Duodenal mucosa (tissue), 2 donors: Measurements from ENCODE around the gene JPT2.

Experiments
- H3K27ac ChIP-seq: one replicate; pipeline ENCODE4 v1.7.0; 2013; ENCODE audit warnings: low read depth, low read length
- H3K27me3 ChIP-seq, 2 donors: one replicate each; pipeline ENCODE4 v1.7.0; 2013; ENCODE audit warnings: low read length in 2 of 2, control low read depth in 1 of 2; ENCODE audit not compliant: insufficient read depth in 2 of 2, control insufficient read depth in 1 of 2
- H3K36me3 ChIP-seq, 2 donors: one replicate each; pipeline ENCODE4 v1.7.0; 2013; ENCODE audit warnings: low read length in 2 of 2, control low read depth in 1 of 2; ENCODE audit not compliant: insufficient read depth in 2 of 2, control insufficient read depth in 1 of 2
- H3K4me1 ChIP-seq, 2 donors: one replicate each; pipeline ENCODE4 v1.7.0; 2013; ENCODE audit warnings: low read length in 2 of 2, control low read depth in 1 of 2; ENCODE audit not compliant: insufficient read depth in 2 of 2, control insufficient read depth in 1 of 2
- H3K4me3 ChIP-seq, 2 donors: one replicate each; pipeline ENCODE4 v1.7.0; 2013; ENCODE audit warnings: low read length in 2 of 2, low read depth in 1 of 2
- H3K9ac ChIP-seq, 2 donors: one replicate each; pipeline ENCODE4 v1.7.0; 2013; ENCODE audit warnings: low read length in 2 of 2, low read depth in 1 of 2
- H3K9me3 ChIP-seq, 2 donors: one replicate each; pipeline ENCODE4 v1.7.0; 2013; ENCODE audit warnings: low read length in 2 of 2, control low read depth in 1 of 2; ENCODE audit not compliant: control insufficient read depth in 1 of 2

JPT2 gene

DNA sequence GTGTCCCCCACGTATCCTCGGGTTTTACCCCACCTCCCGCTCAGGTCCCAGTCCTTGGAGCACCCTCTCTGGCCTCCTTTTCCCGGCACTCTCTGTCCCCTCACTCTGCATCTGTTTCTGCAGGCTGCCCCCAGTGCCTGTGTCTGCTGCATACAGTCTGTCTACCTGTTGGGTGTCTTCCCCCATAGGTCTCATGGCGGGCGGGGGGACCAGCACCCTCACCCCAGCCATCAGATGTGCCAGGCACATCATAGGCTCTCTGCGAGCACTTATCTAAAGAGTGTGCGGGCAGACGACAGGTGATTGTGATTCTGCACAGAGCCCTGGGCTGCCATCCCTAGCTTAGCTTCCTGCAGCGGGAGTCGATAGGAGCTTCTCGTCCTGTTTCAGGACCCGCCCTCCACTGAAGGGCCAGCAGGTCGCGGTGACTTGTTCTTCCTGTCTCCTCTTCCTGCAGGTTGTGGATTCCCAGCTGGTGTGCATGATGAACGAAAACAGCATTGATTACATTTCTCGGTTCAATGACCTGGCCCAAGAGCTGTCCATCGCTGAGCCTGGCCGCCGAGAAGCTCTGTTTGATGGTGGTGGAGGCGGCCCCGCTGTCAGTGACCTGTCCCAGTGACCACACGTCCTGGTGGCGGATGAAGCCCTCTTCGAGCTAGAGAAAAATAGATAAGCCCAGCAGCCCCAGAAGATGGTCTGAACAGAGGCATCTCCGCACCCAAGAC lies 4.5 kb upstream of the JPT2 start:
- no peaks in the 10 kb centered on the region for H3K27me3 ChIP-seq
- H3K9me3 ChIP-seq: no peaks in the 10 kb centered on the region
- H3K27ac ChIP-seq: no peak overlapping the region
- no peak overlapping the region for H3K4me3 ChIP-seq
- H3K36me3 ChIP-seq: peaks cover 42 to 72% of the 10 kb centered on the region in 2 donors
- peaks cover 0 to under 1% of the 10 kb centered on the region in 2 donors for H3K4me1 ChIP-seq
- H3K9ac ChIP-seq: no peak overlapping the region

DNA sequence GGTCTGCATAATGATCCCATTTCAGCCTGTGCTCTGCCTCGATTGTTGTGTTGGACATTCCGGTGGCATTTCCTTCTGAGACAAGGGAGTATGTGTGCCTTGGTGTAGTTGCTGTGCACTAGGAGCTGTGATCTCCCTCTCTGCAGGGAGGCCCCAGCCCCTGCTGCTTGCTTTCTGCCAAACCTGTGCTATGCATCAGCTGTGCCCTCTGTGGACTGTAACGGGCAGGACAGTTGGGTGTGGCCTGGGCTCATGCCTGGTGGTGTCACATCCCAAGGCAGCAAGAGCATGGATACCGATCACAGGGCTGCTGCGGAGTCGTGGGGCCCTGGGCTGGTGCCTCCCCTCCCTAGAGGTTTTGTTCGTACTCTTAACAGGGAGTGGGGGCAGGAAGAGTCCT lies 3.8 kb upstream of the JPT2 start:
- no peaks in the 10 kb centered on the region for H3K27me3 ChIP-seq
- H3K4me1 ChIP-seq: peaks cover 0 to 8% of the 10 kb centered on the region in 2 donors
- no peak overlapping the region for H3K4me3 ChIP-seq
- no peak overlapping the region for H3K9ac ChIP-seq
- no peaks in the 10 kb centered on the region for H3K9me3 ChIP-seq
- H3K36me3 ChIP-seq: peaks cover 37 to 65% of the 10 kb centered on the region in 2 donors
- no peak overlapping the region for H3K27ac ChIP-seq

DNA sequence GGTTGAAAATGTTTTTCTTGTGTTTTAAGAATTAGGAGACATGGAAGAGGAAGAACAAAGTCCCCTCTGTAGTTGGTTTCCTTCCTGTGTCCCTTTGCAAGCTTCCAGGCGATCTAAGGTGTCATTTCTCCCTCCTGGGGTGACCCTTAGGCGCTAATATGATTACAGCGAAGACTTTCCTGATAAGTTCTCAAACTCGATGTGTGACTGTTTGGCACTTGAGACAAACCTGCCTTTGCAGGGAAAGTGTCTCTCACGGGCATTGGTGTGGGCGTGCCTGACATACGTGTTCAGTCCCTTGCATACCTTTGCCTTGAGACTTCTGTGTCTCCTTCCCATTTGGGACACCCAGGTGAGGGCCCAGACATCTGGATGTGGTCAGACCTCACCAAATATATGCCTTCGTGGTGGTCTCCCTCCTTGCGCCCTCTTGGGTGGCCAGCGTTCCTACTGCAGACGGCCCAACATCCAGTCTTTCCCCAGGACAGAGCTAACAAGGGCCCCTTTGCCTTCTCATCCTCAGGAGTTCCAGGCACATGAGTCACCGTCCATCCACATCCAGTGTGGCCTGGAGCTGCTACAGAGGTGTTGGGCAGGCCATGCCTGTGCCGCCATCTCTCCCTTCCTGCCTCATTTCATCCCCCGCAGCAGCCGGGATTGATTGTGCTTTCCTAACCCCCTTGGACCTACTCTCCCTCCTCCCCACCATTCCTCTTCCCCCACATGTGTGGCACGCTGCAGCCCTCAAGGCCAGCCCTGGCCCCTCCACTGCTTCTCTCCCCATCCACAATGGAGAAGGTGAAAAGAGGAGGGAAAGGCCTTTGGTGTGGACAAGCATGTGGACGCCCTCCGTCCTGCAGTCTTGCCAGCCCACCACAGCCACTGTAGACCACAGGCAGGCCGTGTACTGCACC lies 3.1 kb upstream of the JPT2 start:
- Histone ChIP-seq H3K9me3 (no peaks in the 10 kb centered on the region), H3K9ac (no peak overlapping the region), H3K4me1 (peaks cover 0 to 11% of the 10 kb centered on the region in 2 donors), H3K36me3 (peaks cover 33 to 59% of the 10 kb centered on the region in 2 donors), H3K27ac (no peak overlapping the region), H3K27me3 (no peaks in the 10 kb centered on the region), H3K4me3 (no peak overlapping the region)

DNA sequence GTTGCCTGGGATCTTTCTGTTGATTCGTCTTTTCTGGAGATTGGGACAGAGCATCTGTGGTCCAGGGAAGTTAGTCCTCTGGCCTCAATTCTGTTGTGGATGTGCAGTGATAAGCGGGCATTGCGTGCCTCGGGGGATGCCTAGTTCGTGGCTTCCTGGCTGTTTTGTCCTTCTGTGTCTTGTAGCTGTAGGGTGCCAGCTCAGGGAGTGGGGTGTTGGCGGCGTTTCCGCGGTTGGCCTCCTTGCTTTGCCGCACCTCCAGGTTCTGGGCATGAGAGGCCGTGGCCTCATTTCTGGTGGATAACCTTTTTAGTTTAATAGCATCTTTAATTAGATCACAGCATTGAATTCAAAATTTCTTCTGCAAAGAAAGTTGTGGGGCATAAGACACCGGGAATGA lies 1.4 kb upstream of the JPT2 start:
- H3K4me1 ChIP-seq: peaks cover 0 to 11% of the 10 kb centered on the region in 2 donors
- H3K4me3 ChIP-seq: no peak overlapping the region
- H3K27ac ChIP-seq: no peak overlapping the region
- H3K36me3 ChIP-seq: peaks cover 21 to 45% of the 10 kb centered on the region in 2 donors
- no peaks in the 10 kb centered on the region for H3K9me3 ChIP-seq
- H3K27me3 ChIP-seq: no peaks in the 10 kb centered on the region
- no peak overlapping the region for H3K9ac ChIP-seq

DNA sequence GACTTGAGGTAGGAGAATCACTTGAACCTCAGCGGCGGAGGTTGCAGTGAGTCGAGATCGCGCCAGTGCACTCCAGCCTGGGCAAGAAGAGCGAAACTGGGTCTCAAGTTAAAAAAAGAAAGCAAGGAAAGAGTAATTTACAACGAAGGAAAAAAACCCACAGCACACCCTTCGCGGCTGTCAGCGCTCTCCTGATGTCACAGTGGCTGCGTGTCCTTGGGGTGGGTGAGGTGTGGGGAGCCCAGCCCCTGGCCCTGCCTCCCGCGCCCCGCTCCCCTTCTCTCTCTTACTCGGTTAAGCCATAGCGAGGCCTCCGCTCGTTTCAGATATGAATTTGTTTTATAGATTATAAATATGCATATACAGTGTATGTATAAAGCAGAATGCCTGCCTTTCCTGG lies 740 bp upstream of the JPT2 start:
- H3K27ac ChIP-seq: no peak overlapping the region
- H3K4me3 ChIP-seq: peak overlapping the region; percentile 42 to 59
- peaks cover 0 to 11% of the 10 kb centered on the region in 2 donors for H3K4me1 ChIP-seq
- peaks cover 19 to 39% of the 10 kb centered on the region in 2 donors for H3K36me3 ChIP-seq
- no peak overlapping the region for H3K9ac ChIP-seq
- no peaks in the 10 kb centered on the region for H3K9me3 ChIP-seq
- no peaks in the 10 kb centered on the region for H3K27me3 ChIP-seq

DNA sequence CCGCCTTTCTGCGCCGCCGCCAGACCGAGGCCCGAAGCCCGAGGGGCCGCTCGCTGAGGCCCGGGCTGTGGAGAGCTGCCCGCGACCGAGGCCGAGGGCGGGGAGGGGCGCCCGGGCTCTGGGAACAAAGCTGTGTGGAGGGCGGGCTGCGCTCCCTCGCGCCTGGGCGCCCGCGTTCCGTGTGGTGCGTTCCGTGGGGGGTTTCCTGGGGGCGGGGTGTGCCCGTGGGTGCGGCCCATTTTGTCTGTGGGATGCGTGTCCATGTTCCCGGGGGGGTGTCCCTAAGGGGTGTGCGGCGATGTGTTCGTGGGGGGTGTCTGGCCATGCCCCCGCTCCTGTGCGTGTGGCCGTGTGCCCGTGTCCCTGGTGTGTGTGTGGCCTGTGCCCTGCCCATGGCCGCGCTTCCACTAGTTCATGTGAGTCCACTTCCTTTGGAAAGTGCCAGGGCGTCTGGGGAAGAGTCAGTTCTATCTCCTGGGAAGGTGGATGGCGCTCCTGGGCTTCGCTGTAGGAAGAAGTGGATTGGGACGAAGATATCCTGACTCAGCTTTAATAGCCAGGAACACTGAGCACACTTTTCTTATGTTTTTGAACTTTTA lies 520 bp downstream of the JPT2 start:
- Histone ChIP-seq H3K27me3 (no peaks in the 10 kb centered on the region), H3K4me3 (peak overlapping the region; percentile 82 to 88), H3K9me3 (no peaks in the 10 kb centered on the region), H3K27ac (no peak overlapping the region), H3K4me1 (peaks cover 0 to 11% of the 10 kb centered on the region in 2 donors), H3K9ac (peak overlapping the region; percentile 62 to 84), H3K36me3 (peaks cover 12 to 27% of the 10 kb centered on the region in 2 donors)

DNA sequence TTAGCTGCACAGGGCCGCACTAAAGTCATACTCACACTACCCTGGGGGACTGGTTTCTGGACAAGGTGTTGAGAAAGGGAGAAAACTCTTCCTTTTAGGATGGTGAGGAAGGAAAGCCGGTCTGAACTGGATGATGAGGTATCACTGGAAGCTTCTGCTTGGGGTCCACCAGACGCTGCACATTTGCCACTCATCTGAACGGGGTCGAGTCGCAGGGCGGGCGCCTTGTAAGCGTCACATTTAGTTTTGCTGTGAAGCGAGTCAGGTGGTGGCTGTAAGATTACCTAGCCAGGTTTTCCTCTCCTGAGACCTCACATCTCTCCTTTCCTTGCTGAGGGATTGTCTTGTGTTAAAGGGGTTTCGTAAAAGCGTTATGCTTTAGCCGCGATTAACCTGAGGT lies 2.3 kb downstream of the JPT2 start:
- Histone ChIP-seq H3K27me3 (no peaks in the 10 kb centered on the region), H3K4me1 (peaks cover 0 to 11% of the 10 kb centered on the region in 2 donors), H3K9me3 (no peaks in the 10 kb centered on the region), H3K4me3 (no peak overlapping the region), H3K27ac (no peak overlapping the region), H3K36me3 (peaks cover 5 to 23% of the 10 kb centered on the region in 2 donors), H3K9ac (no peak overlapping the region)

DNA sequence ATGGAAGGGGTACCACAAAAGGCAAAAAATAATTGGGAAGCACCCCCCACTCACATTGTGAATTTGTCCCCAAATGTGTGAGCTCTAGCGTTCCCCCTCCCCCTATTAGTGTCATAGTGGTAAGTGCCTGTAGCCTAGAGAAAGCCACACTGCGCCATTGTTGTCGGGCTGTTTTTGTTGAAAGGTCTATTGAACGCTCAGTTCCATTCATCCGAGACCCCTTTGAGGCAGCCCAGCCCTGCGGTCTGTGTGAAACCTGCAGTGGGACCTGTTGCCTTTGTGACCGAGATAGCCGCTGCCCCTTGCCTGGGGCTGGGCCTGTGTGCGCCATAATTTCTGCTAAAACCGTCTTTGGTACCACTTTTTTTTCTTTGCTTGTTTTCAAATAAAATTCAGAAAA lies 3.0 kb downstream of the JPT2 start:
- no peaks in the 10 kb centered on the region for H3K9me3 ChIP-seq
- peaks cover 0 to 11% of the 10 kb centered on the region in 2 donors for H3K4me1 ChIP-seq
- no peak overlapping the region for H3K4me3 ChIP-seq
- H3K36me3 ChIP-seq: peaks cover 5 to 22% of the 10 kb centered on the region in 2 donors
- H3K27me3 ChIP-seq: no peaks in the 10 kb centered on the region
- no peak overlapping the region for H3K9ac ChIP-seq
- no peak overlapping the region for H3K27ac ChIP-seq

DNA sequence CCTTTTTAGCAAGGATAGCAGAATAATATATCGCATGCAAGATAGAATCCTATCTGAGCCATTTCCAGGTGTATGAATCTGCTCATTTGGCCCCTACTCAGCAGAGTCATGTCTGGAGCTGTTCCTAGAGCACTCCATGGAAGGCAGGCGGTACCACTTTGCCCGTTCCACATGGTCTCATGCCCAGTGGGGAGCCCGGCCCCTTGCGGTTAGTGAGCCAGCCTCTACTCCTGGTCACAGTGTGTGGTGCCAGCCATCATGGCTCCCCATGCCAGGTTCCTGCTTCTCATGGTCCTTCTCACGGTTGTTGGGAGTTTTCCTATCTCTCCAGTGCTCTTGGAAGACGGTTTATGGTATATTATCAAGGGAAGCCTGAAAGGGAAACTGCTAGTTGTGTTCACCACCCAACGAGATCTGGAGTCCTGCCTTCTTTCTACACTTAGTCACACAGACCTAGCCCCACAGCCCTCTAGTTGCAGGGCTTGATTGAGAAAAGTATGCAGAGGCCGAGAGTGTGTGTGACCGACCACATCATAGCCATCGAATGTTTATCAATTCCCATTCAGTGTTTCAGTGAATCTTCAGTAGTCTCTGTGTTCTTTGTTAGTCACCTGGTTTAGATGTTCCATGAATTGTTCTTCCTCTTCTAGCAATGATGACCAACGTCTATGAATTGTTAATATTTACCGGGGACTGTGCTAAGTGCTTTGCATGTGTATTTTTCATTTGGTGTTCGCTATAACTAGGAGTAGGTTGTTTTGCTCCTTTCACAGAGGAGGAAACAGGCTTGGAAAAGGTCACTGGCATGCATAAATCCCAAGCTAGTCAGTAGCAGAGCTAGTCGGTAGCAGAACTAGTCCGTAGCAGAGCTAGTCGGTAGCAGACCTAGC lies 9.6 kb downstream of the JPT2 start:
- Histone ChIP-seq H3K9ac (no peak overlapping the region), H3K4me1 (no peaks in the 10 kb centered on the region), H3K36me3 (peaks cover 35 to 70% of the 10 kb centered on the region in 2 donors), H3K27me3 (no peaks in the 10 kb centered on the region), H3K9me3 (no peaks in the 10 kb centered on the region), H3K27ac (no peak overlapping the region), H3K4me3 (no peak overlapping the region)
